Measurements from ENCODE around the gene SYNE1.

Gene SYNE1

GRCh38 chr6:152588456-152588855 is 48.7 kb downstream of the SYNE1 start:
- DNase-seq (ENCODE audit: low spot score): no peak
- TF ChIP-seq CTCF (IDR thresholded peaks at IDR 0.05; ENCODE audit: borderline replicate concordance, control extremely low read depth, extremely low read depth, insufficient read depth, missing control alignments): no peak
- in situ Hi-C loops (cut with MboI; ENCODE audit: low sequenced_read_pairs, unreplicated experiment): no loop called here

DNA sequence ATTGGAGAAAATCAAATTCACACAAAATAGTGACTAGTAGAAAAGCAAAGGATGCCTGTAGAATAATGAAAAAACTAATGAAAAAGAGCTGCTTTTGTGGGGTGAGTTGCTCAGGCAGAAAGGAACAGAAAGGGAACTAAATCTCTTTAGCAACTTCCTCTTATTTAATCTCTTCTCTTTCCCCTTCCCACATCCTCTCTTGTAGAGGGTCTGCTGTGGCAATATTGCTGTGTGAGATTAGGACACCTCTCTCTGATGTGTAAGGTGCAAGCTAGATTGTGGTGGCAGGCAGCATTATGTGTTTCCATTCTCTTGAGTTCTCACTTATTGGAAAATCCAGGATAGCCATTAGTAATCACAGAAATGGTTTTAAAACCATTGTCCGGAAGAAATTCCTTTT is 49.7 kb downstream of the SYNE1 start:
- no peak for TF ChIP-seq CTCF (IDR thresholded peaks at IDR 0.05; ENCODE audit: borderline replicate concordance, control extremely low read depth, extremely low read depth, insufficient read depth, missing control alignments)
- in situ Hi-C loops (cut with MboI; ENCODE audit: low sequenced_read_pairs, unreplicated experiment): no loop called here
- DNase-seq (ENCODE audit: low spot score): no peak

GRCh38 chr6:152585236-152585635 is 51.9 kb downstream of the SYNE1 start:
- in situ Hi-C loops (cut with MboI; ENCODE audit: low sequenced_read_pairs, unreplicated experiment): no loop called here
- DNase-seq (ENCODE audit: low spot score): no peak
- no peak for TF ChIP-seq CTCF (IDR thresholded peaks at IDR 0.05; ENCODE audit: borderline replicate concordance, control extremely low read depth, extremely low read depth, insufficient read depth, missing control alignments)

- in situ Hi-C loops (cut with MboI; ENCODE audit: low sequenced_read_pairs, unreplicated experiment): no loop called here
- DNase-seq (ENCODE audit: low spot score): no peak
- TF ChIP-seq CTCF (IDR thresholded peaks at IDR 0.05; ENCODE audit: borderline replicate concordance, control extremely low read depth, extremely low read depth, insufficient read depth, missing control alignments): no peak
Measured at GRCh38 chr6:152583888-152584287, 53.3 kb downstream of the SYNE1 start.

- no peak for TF ChIP-seq CTCF (IDR thresholded peaks at IDR 0.05; ENCODE audit: borderline replicate concordance, control extremely low read depth, extremely low read depth, insufficient read depth, missing control alignments)
- in situ Hi-C loops (cut with MboI; ENCODE audit: low sequenced_read_pairs, unreplicated experiment): no loop called here
- no peak for DNase-seq (ENCODE audit: low spot score)
Measured at GRCh38 chr6:152576525-152576924, 60.6 kb downstream of the SYNE1 start.

DNA sequence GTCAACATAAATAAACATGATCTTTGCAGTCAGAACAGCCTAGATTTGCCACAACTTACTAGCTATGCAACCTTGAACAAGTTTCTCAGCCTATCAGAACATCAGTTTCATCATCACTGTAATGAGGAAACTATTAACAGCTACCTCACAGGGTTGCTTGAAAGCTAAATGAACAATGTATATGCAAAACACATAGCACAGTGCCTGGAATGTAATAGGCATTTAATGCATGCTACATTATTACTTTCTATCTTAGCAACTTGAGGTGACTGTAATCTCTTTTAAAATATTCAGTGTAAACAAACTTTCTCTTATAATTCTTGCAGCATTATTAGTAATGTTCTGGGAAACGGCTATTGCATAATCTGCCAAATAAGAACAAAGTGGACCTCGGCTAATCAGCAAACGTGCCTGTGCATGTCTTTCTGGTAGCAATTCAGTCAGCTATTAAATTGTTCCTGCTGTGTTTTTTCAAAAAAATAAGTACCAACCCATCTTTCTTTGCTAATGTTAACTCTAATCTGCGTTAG is 61.5 kb downstream of the SYNE1 start:
- TF ChIP-seq CTCF (IDR thresholded peaks at IDR 0.05; ENCODE audit: borderline replicate concordance, control extremely low read depth, extremely low read depth, insufficient read depth, missing control alignments): no peak
- in situ Hi-C loops (cut with MboI; ENCODE audit: low sequenced_read_pairs, unreplicated experiment): no loop called here
- no peak for DNase-seq (ENCODE audit: low spot score)

- no peak for TF ChIP-seq CTCF (IDR thresholded peaks at IDR 0.05; ENCODE audit: borderline replicate concordance, control extremely low read depth, extremely low read depth, insufficient read depth, missing control alignments)
- in situ Hi-C loops (cut with MboI; ENCODE audit: low sequenced_read_pairs, unreplicated experiment): no loop called here
- DNase-seq (ENCODE audit: low spot score): no peak
Measured at GRCh38 chr6:152575161-152575560, 62.0 kb downstream of the SYNE1 start.

All from GM13976 (cell line).